ENCODE measurements around the gene DESI1. TPM values are rescaled to one million over a fixed set of nuclear protein-coding genes. Genes with fewer than 3 reads are reported as not detected.
A peak's percentile ranks its signal among the peaks of the same experiment; 100 is the strongest.

The DESI1 gene
- total and polyA plus RNA-seq, 8 donors, result 21.8 to 42.9 (median 27.1) TPM

DNA sequence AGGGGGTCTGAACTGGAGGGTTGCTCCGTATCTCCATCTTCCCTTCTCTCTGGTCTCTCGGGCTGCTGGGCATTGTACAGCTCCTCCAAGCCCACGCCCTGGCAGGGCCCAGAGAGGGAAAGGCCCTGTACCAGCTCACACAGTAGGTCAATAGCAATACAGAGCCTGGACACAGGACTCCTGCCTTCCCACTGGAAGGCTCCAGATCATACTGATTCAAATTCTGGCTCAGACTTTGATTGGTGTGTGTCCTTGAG, 53.4 kb downstream of the DESI1 start:
- H3K4me3 ChIP-seq, result no peak overlapping the region
- no peak overlapping the region for H3K27ac ChIP-seq
- H3K36me3 ChIP-seq, result no peaks in the 10 kb centered on the region
- peaks cover 0 to 3% of the 10 kb centered on the region in 2 donors for H3K27me3 ChIP-seq
- DNase-seq (no peak), ATAC-seq (no peak)
- TF ChIP-seq, protein P1, sequence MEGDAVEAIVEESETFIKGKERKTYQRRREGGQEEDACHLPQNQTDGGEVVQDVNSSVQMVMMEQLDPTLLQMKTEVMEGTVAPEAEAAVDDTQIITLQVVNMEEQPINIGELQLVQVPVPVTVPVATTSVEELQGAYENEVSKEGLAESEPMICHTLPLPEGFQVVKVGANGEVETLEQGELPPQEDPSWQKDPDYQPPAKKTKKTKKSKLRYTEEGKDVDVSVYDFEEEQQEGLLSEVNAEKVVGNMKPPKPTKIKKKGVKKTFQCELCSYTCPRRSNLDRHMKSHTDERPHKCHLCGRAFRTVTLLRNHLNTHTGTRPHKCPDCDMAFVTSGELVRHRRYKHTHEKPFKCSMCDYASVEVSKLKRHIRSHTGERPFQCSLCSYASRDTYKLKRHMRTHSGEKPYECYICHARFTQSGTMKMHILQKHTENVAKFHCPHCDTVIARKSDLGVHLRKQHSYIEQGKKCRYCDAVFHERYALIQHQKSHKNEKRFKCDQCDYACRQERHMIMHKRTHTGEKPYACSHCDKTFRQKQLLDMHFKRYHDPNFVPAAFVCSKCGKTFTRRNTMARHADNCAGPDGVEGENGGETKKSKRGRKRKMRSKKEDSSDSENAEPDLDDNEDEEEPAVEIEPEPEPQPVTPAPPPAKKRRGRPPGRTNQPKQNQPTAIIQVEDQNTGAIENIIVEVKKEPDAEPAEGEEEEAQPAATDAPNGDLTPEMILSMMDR (IDR thresholded peaks at IDR 0.05), result no peak
- H3K4me1 ChIP-seq, result peaks cover 0 to 2% of the 10 kb centered on the region in 2 donors
- intact Hi-C loops (cut with DNase I), result no loop called here
- no peaks in the 10 kb centered on the region for H3K9me3 ChIP-seq

DNA sequence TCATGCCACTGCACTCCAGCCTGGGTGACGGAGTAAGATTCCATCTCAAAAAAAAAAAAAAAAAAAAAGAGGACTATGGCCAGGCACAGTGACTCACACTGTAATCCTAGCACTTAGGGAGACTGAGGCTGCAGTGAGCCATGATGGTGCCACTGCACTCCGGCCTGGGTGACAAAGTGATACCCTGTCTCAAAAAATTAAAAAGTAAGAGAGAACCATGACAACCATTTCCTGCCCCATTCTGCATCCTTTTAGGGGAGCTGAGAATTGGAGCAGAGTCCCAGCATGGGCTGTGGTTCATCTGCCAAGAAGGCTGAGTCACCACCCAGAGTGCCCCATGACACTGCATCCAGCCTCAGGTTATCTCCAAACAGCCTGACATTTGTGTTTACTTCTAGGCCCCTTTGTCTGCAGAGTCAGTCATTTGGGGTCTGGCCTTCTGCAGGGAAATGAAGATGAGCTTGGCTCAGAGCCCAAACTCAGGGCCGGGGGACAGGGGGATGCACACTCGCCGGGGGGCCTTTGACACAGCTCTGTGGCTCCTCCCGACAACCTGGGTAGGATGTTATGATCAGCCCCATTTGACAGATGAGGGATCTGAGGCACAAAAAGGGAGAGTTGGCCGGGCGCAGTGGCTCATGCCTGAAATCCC, 55.3 kb downstream of the DESI1 start:
- TF ChIP-seq, protein P1 (IDR thresholded peaks at IDR 0.05), result no peak
- no peaks in the 10 kb centered on the region for H3K36me3 ChIP-seq
- no peaks in the 10 kb centered on the region for H3K9me3 ChIP-seq
- H3K27me3 ChIP-seq, result peaks cover 0 to 22% of the 10 kb centered on the region in 2 donors
- H3K4me1 ChIP-seq, result peaks cover 0 to 2% of the 10 kb centered on the region in 2 donors
- no peak overlapping the region for H3K4me3 ChIP-seq
- no peak overlapping the region for H3K27ac ChIP-seq
- peak in 1 of 4 donors; percentile 38 for DNase-seq
- ATAC-seq, result peak; percentile 58
- intact Hi-C loops (cut with DNase I), result no loop called here

DNA sequence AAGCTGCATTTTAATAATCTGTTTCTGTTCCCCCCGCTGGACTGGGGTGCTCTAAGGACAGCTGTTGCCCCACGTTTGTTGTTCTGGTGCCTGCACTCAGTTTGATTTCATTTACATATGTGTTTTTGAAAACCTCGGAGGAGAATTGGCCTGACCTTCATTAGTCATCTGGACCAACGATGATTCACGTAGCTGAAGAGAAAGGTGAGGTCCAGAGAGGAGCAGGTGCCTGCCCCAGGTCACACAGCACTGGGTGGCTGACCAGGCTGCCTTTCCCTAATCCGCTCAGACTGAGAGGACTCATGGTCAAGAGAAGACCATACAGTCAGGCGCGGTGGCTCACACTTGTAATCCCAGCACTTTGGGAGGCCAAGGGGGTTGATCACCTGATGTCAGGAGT, 56.3 kb downstream of the DESI1 start:
- TF ChIP-seq, protein P1 (IDR thresholded peaks at IDR 0.05), result no peak
- no peak overlapping the region for H3K4me3 ChIP-seq
- intact Hi-C loops (cut with DNase I), result no loop called here
- H3K4me1 ChIP-seq, result peaks cover 0 to 2% of the 10 kb centered on the region in 2 donors
- peaks cover 0 to 30% of the 10 kb centered on the region in 2 donors for H3K27me3 ChIP-seq
- DNase-seq (no peak), ATAC-seq (no peak)
- no peaks in the 10 kb centered on the region for H3K36me3 ChIP-seq
- no peak overlapping the region for H3K27ac ChIP-seq
- H3K9me3 ChIP-seq, result no peaks in the 10 kb centered on the region

DNA sequence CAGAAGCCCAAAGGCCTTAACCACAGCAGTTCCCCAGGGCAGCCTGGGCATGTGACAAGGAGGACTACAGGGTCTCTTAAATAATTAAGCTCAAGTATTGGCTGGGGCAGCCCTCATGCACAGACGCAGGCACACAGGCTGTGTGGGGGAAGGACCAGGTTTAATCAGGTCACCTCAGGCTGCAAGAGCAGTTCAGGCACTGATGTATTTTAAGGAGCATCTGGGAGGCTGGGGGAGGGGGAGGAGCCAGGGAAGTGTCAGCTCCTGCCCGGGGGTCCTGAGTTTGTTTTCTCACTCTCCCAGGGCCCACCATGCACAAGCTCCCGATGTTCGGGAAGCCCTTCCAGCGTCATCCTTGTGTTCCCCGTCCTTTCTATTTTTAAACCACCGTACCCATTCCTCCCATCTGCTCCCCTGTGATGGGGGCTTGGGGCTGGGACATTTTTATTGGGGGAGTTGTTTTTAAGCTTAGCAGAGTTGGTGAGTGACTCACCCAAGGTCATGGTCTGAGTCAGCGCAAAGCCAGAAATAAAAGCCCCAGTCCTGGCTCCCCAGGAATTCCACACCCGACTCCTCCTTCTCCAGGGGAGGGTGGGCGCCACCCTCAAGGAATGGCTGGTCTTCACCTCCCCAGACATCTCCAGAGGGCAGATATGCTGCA, 57.7 kb downstream of the DESI1 start:
- H3K27ac ChIP-seq, result no peak overlapping the region
- DNase-seq (no peak), ATAC-seq (peak; percentile 3)
- peaks cover 0 to 2% of the 10 kb centered on the region in 2 donors for H3K4me1 ChIP-seq
- TF ChIP-seq, protein P1 (IDR thresholded peaks at IDR 0.05), result no peak
- H3K9me3 ChIP-seq, result no peaks in the 10 kb centered on the region
- intact Hi-C loops (cut with DNase I), result no loop called here
- H3K36me3 ChIP-seq, result no peaks in the 10 kb centered on the region
- H3K4me3 ChIP-seq, result no peak overlapping the region
- peaks cover 0 to 41% of the 10 kb centered on the region in 2 donors for H3K27me3 ChIP-seq

DNA sequence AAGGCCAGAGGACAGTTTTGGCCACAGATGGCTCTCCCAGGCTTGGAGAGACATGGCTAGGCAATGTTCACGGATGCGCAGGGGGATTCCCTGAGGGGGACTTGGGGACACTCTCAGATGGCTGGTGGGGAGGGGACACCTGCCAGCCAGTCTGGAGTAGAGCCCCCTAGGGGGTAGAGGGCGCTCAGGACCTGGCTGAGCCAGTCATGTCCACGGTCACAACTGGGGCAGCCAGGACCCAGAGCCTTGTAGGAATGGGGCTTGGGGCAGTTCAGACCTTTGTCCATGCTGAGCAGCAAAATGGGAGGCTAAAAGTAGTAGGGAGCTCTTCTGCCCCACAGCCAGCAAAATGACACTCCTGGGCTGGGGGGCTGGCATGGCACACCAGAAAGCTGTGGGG, 58.4 kb downstream of the DESI1 start:
- no peaks in the 10 kb centered on the region for H3K9me3 ChIP-seq
- H3K27me3 ChIP-seq, result peaks cover 0 to 49% of the 10 kb centered on the region in 2 donors
- no peak overlapping the region for H3K4me3 ChIP-seq
- ATAC-seq, result no peak
- no peak for DNase-seq
- H3K4me1 ChIP-seq, result peaks cover 0 to 2% of the 10 kb centered on the region in 2 donors
- H3K36me3 ChIP-seq, result no peaks in the 10 kb centered on the region
- intact Hi-C loops (cut with DNase I), result no loop called here
- TF ChIP-seq, protein P1 (IDR thresholded peaks at IDR 0.05), result no peak
- H3K27ac ChIP-seq, result no peak overlapping the region
